Measurements from ENCODE around the gene CD36. TPM values are rescaled to one million over a fixed set of nuclear protein-coding genes. Genes with fewer than 3 reads are reported as not detected.

CD36 gene
- total RNA-seq, 5 donors from 2014 or later (not counting 1 experiment from before 2014, with no cell fraction given): 0.32 to 0.70 (median 0.42) TPM; not detected in 1

- no peak overlapping the region for H3K4me3 Mint-ChIP-seq
- no peaks in the 10 kb centered on the region for H3K9me3 ChIP-seq
- no peak overlapping the region for H3K27ac ChIP-seq (ENCODE audit: low read length)
- no peaks in the 10 kb centered on the region for H3K4me1 Mint-ChIP-seq
- no peaks in the 10 kb centered on the region for H3K36me3 ChIP-seq (ENCODE audit: control insufficient read depth in 2 of 2, extremely low read depth in 1 of 2, insufficient read depth in 1 of 2, low read length in 1 of 2)
- DNase-seq: no peak
- H3K4me1 ChIP-seq (ENCODE audit: control insufficient read depth in 1 of 2, extremely low read depth in 1 of 2, insufficient read depth in 2 of 2, low read length in 2 of 2): no peaks in the 10 kb centered on the region
- no peak overlapping the region for H3K4me3 ChIP-seq (ENCODE audit: control insufficient read depth in 1 of 2, extremely low read depth in 1 of 2, low read length in 1 of 2)
- H3K27me3 ChIP-seq (replicated peaks in 1 of 2; ENCODE audit: control insufficient read depth in 2 of 2, extremely low read depth in 1 of 2, insufficient read depth in 2 of 2, low read length in 1 of 2): no peaks in the 10 kb centered on the region
- ChIA-PET POLR2A (no interaction called here), CTCF (no interaction called here)
- no peaks in the 10 kb centered on the region for H3K36me3 Mint-ChIP-seq
- H3K27ac Mint-ChIP-seq: no peak overlapping the region
- H3K27me3 Mint-ChIP-seq: no peaks in the 10 kb centered on the region
- ATAC-seq (replicated peaks in 1 of 4): no peak
- peaks cover 0 to 3% (median 0%) of the 10 kb centered on the region in 3 donors for H3K9me3 Mint-ChIP-seq
Measured at GRCh38 chr7:80639011-80639410, 569 bp downstream of the CD36 start.

GRCh38 chr7:80640846-80641245 is 2.4 kb downstream of the CD36 start:
- Mint-ChIP-seq H3K4me1 (no peaks in the 10 kb centered on the region), H3K4me3 (no peak overlapping the region), H3K9me3 (peaks cover 0 to 3% (median 0%) of the 10 kb centered on the region in 3 donors), H3K36me3 (no peaks in the 10 kb centered on the region), H3K27ac (no peak overlapping the region), H3K27me3 (no peaks in the 10 kb centered on the region)
- no peaks in the 10 kb centered on the region for H3K4me1 ChIP-seq (ENCODE audit: control insufficient read depth in 1 of 2, extremely low read depth in 1 of 2, insufficient read depth in 2 of 2, low read length in 2 of 2)
- no CpG with 5 or more reads among the region's 1 CpG for WGBS (ENCODE audit: insufficient coverage)
- ATAC-seq (replicated peaks in 1 of 4) (no peak), DNase-seq (no peak)
- ChIA-PET POLR2A (no interaction called here), CTCF (no interaction called here)
- H3K9me3 ChIP-seq: no peaks in the 10 kb centered on the region
- no peaks in the 10 kb centered on the region for H3K36me3 ChIP-seq (ENCODE audit: control insufficient read depth in 2 of 2, extremely low read depth in 1 of 2, insufficient read depth in 1 of 2, low read length in 1 of 2)
- no peak overlapping the region for H3K27ac ChIP-seq (ENCODE audit: low read length)
- H3K27me3 ChIP-seq (replicated peaks in 1 of 2; ENCODE audit: control insufficient read depth in 2 of 2, extremely low read depth in 1 of 2, insufficient read depth in 2 of 2, low read length in 1 of 2): no peaks in the 10 kb centered on the region
- H3K4me3 ChIP-seq (ENCODE audit: control insufficient read depth in 1 of 2, extremely low read depth in 1 of 2, low read length in 1 of 2): no peak overlapping the region

GRCh38 chr7:80641548-80641947 is 3.1 kb downstream of the CD36 start:
- Histone ChIP-seq H3K4me3 (ENCODE audit: control insufficient read depth in 1 of 2, extremely low read depth in 1 of 2, low read length in 1 of 2) (no peak overlapping the region), H3K27ac (ENCODE audit: low read length) (no peak overlapping the region), H3K9me3 (no peaks in the 10 kb centered on the region), H3K36me3 (ENCODE audit: control insufficient read depth in 2 of 2, extremely low read depth in 1 of 2, insufficient read depth in 1 of 2, low read length in 1 of 2) (no peaks in the 10 kb centered on the region), H3K27me3 (replicated peaks in 1 of 2; ENCODE audit: control insufficient read depth in 2 of 2, extremely low read depth in 1 of 2, insufficient read depth in 2 of 2, low read length in 1 of 2) (no peaks in the 10 kb centered on the region), H3K4me1 (ENCODE audit: control insufficient read depth in 1 of 2, extremely low read depth in 1 of 2, insufficient read depth in 2 of 2, low read length in 2 of 2) (no peaks in the 10 kb centered on the region)
- POLR2A ChIA-PET: no interaction called here
- Mint-ChIP-seq H3K36me3 (no peaks in the 10 kb centered on the region), H3K9me3 (peaks cover 0 to 3% (median 0%) of the 10 kb centered on the region in 3 donors), H3K27me3 (no peaks in the 10 kb centered on the region), H3K27ac (no peak overlapping the region), H3K4me3 (no peak overlapping the region), H3K4me1 (no peaks in the 10 kb centered on the region)
- no peak for DNase-seq
- ATAC-seq (replicated peaks in 1 of 4): no peak
- CTCF ChIA-PET: no interaction called here

- H3K27me3 Mint-ChIP-seq: no peaks in the 10 kb centered on the region
- ChIA-PET CTCF (no interaction called here), POLR2A (no interaction called here)
- no peak for ATAC-seq (replicated peaks in 1 of 4)
- Histone ChIP-seq H3K9me3 (no peaks in the 10 kb centered on the region), H3K27me3 (replicated peaks in 1 of 2; ENCODE audit: control insufficient read depth in 2 of 2, extremely low read depth in 1 of 2, insufficient read depth in 2 of 2, low read length in 1 of 2) (no peaks in the 10 kb centered on the region), H3K4me3 (ENCODE audit: control insufficient read depth in 1 of 2, extremely low read depth in 1 of 2, low read length in 1 of 2) (no peak overlapping the region), H3K4me1 (ENCODE audit: control insufficient read depth in 1 of 2, extremely low read depth in 1 of 2, insufficient read depth in 2 of 2, low read length in 2 of 2) (no peaks in the 10 kb centered on the region), H3K36me3 (ENCODE audit: control insufficient read depth in 2 of 2, extremely low read depth in 1 of 2, insufficient read depth in 1 of 2, low read length in 1 of 2) (no peaks in the 10 kb centered on the region), H3K27ac (ENCODE audit: low read length) (no peak overlapping the region)
- H3K4me3 Mint-ChIP-seq: no peak overlapping the region
- H3K9me3 Mint-ChIP-seq: peaks cover 0 to 3% (median 0%) of the 10 kb centered on the region in 3 donors
- no peaks in the 10 kb centered on the region for H3K36me3 Mint-ChIP-seq
- no CpG with 5 or more reads among the region's 1 CpG for WGBS (ENCODE audit: insufficient coverage)
- H3K4me1 Mint-ChIP-seq: no peaks in the 10 kb centered on the region
- no peak overlapping the region for H3K27ac Mint-ChIP-seq
- no peak for DNase-seq
Measured at GRCh38 chr7:80642871-80643270, 4.4 kb downstream of the CD36 start.

- no peak for DNase-seq
- Mint-ChIP-seq H3K36me3 (no peaks in the 10 kb centered on the region), H3K4me3 (no peak overlapping the region), H3K27me3 (no peaks in the 10 kb centered on the region), H3K9me3 (peaks cover 0 to 3% (median 0%) of the 10 kb centered on the region in 3 donors), H3K4me1 (no peaks in the 10 kb centered on the region), H3K27ac (no peak overlapping the region)
- no peak overlapping the region for H3K4me3 ChIP-seq (ENCODE audit: control insufficient read depth in 1 of 2, extremely low read depth in 1 of 2, low read length in 1 of 2)
- ChIA-PET CTCF (no interaction called here), POLR2A (no interaction called here)
- no peaks in the 10 kb centered on the region for H3K9me3 ChIP-seq
- H3K36me3 ChIP-seq (ENCODE audit: control insufficient read depth in 2 of 2, extremely low read depth in 1 of 2, insufficient read depth in 1 of 2, low read length in 1 of 2): no peaks in the 10 kb centered on the region
- no peaks in the 10 kb centered on the region for H3K4me1 ChIP-seq (ENCODE audit: control insufficient read depth in 1 of 2, extremely low read depth in 1 of 2, insufficient read depth in 2 of 2, low read length in 2 of 2)
- H3K27ac ChIP-seq (ENCODE audit: low read length): no peak overlapping the region
- no peaks in the 10 kb centered on the region for H3K27me3 ChIP-seq (replicated peaks in 1 of 2; ENCODE audit: control insufficient read depth in 2 of 2, extremely low read depth in 1 of 2, insufficient read depth in 2 of 2, low read length in 1 of 2)
- no peak for ATAC-seq (replicated peaks in 1 of 4)
- WGBS (ENCODE audit: insufficient coverage): no CpG with 5 or more reads among the region's 5 CpGs
Measured at GRCh38 chr7:80643336-80643915, 5.0 kb downstream of the CD36 start.

- ChIA-PET POLR2A (no interaction called here), CTCF (no interaction called here)
- Histone ChIP-seq H3K27me3 (replicated peaks in 1 of 2; ENCODE audit: control insufficient read depth in 2 of 2, extremely low read depth in 1 of 2, insufficient read depth in 2 of 2, low read length in 1 of 2) (no peaks in the 10 kb centered on the region), H3K27ac (ENCODE audit: low read length) (no peak overlapping the region), H3K4me1 (ENCODE audit: control insufficient read depth in 1 of 2, extremely low read depth in 1 of 2, insufficient read depth in 2 of 2, low read length in 2 of 2) (no peaks in the 10 kb centered on the region), H3K4me3 (ENCODE audit: control insufficient read depth in 1 of 2, extremely low read depth in 1 of 2, low read length in 1 of 2) (no peak overlapping the region), H3K36me3 (ENCODE audit: control insufficient read depth in 2 of 2, extremely low read depth in 1 of 2, insufficient read depth in 1 of 2, low read length in 1 of 2) (no peaks in the 10 kb centered on the region), H3K9me3 (no peaks in the 10 kb centered on the region)
- Mint-ChIP-seq H3K27me3 (no peaks in the 10 kb centered on the region), H3K36me3 (no peaks in the 10 kb centered on the region), H3K9me3 (peaks cover 0 to 3% (median 0%) of the 10 kb centered on the region in 3 donors), H3K27ac (no peak overlapping the region), H3K4me1 (no peaks in the 10 kb centered on the region), H3K4me3 (no peak overlapping the region)
- no peak for DNase-seq
- no peak for ATAC-seq (replicated peaks in 1 of 4)
- no CpG with 5 or more reads among the region's 1 CpG for WGBS (ENCODE audit: insufficient coverage)
Measured at GRCh38 chr7:80644054-80644453, 5.6 kb downstream of the CD36 start.
